Measurements from ENCODE around the gene SERAC1. TPM values are rescaled to one million over a fixed set of nuclear protein-coding genes. Genes with fewer than 3 reads are reported as not detected.
A peak's percentile ranks its signal among the peaks of the same experiment; 100 is the strongest.
"Not testable (repeated sequence)": the region's sequence is repeated elsewhere in the genome, so short reads cannot be mapped to it uniquely, and the experiment has no call there.

The SERAC1 gene
- total RNA-seq, 4 donors from 2014 or later = 22.9 to 36.5 (median 27.8) TPM

DNA sequence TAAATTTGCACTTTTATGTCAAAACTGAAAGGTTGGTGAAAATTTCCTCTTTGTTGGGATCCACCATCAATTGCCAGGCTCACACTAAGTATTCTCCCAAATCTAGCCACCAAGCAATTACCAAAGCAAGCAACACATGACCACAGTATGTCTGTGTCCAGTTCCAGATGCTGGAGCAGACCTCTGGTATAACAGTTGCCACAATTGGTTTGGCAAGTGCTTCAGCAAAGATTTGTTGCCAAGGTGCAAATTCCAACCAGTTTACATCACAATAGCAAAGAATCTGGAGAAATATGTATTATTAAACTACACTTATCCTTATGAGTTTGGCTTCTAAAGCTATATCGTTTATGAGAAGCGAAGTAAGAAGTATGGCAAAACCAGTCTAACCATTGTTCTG lies 6.5 kb upstream of the SERAC1 start:
- peak overlapping the region in 2 of 4 donors; percentile 6 to 26 for H3K27ac ChIP-seq
- peak; percentile 62 for ATAC-seq

DNA sequence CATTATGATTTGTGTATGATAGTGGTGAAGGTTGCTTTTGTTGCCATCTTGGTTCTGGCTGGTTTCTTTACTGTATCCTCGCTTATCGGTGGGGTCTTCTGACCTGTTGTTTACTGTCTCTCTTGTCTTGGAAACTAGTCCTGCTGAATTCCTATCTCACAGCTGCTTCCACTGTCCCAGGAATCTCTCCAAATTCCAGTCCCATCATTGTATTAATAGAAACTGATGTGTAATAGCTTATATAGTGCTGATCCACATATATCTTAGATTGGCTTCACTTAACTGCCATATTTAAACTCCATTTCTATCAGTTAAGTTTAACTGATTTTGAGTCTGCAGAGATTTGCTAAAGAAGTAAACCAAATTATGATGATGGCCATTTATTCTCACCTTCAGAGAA lies 6.0 kb upstream of the SERAC1 start:
- Histone ChIP-seq H3K9me3 (no peaks in the 10 kb centered on the region), H3K4me3 (no peak overlapping the region), H3K36me3 (peaks cover 0 to 6% of the 10 kb centered on the region in 2 donors), H3K27me3 (no peaks in the 10 kb centered on the region), H3K27ac (peak overlapping the region in 2 of 4 donors; percentile 26 to 43), H3K4me1 (peaks cover 8 to 51% (median 9%) of the 10 kb centered on the region in 3 donors)
- no peak for ATAC-seq
- 64 to 84% methylated on average over 2 of the region's 2 CpGs for WGBS, 2 donors (ENCODE audit: low coverage in 1 of 2)
- no peak for TF ChIP-seq POLR2A (IDR thresholded peaks at IDR 0.05)
- TF ChIP-seq, protein P1, sequence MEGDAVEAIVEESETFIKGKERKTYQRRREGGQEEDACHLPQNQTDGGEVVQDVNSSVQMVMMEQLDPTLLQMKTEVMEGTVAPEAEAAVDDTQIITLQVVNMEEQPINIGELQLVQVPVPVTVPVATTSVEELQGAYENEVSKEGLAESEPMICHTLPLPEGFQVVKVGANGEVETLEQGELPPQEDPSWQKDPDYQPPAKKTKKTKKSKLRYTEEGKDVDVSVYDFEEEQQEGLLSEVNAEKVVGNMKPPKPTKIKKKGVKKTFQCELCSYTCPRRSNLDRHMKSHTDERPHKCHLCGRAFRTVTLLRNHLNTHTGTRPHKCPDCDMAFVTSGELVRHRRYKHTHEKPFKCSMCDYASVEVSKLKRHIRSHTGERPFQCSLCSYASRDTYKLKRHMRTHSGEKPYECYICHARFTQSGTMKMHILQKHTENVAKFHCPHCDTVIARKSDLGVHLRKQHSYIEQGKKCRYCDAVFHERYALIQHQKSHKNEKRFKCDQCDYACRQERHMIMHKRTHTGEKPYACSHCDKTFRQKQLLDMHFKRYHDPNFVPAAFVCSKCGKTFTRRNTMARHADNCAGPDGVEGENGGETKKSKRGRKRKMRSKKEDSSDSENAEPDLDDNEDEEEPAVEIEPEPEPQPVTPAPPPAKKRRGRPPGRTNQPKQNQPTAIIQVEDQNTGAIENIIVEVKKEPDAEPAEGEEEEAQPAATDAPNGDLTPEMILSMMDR (IDR thresholded peaks at IDR 0.05) = no peak
- no peak for TF ChIP-seq POLR2AphosphoS5 (IDR thresholded peaks at IDR 0.05)
- no peak for TF ChIP-seq EP300 (IDR thresholded peaks at IDR 0.05)

More for the DNA sequence above, 6.5 kb upstream of the SERAC1 start:
- WGBS, 2 donors (ENCODE audit: low coverage in 1 of 2) = 28 to 49% methylated on average over 2 of the region's 2 CpGs
- TF ChIP-seq POLR2A (IDR thresholded peaks at IDR 0.05) (no peak), POLR2AphosphoS5 (IDR thresholded peaks at IDR 0.05) (no peak), EP300 (IDR thresholded peaks at IDR 0.05) (no peak)
- TF ChIP-seq, protein P1 (IDR thresholded peaks at IDR 0.05) = no peak
- H3K4me3 ChIP-seq = no peak overlapping the region
- peaks cover 8 to 50% (median 9%) of the 10 kb centered on the region in 3 donors for H3K4me1 ChIP-seq
- H3K36me3 ChIP-seq = peaks cover 0 to 6% of the 10 kb centered on the region in 2 donors
- no peaks in the 10 kb centered on the region for H3K9me3 ChIP-seq
- H3K27me3 ChIP-seq = no peaks in the 10 kb centered on the region

GRCh38 chr6:158172001-158172400 lies 3.9 kb upstream of the SERAC1 start:
- peaks cover 0 to 6% of the 10 kb centered on the region in 2 donors for H3K36me3 ChIP-seq
- peak overlapping the region in 3 of 4 donors; percentile 66 to 78 (median 72) for H3K27ac ChIP-seq
- peaks cover 8 to 58% (median 11%) of the 10 kb centered on the region in 3 donors for H3K4me1 ChIP-seq
- TF ChIP-seq POLR2AphosphoS5 (IDR thresholded peaks at IDR 0.05) (no peak), EP300 (IDR thresholded peaks at IDR 0.05) (no peak), POLR2A (IDR thresholded peaks at IDR 0.05) (no peak)
- TF ChIP-seq, protein P1 (IDR thresholded peaks at IDR 0.05) = no peak
- no peaks in the 10 kb centered on the region for H3K9me3 ChIP-seq
- WGBS, 2 donors (ENCODE audit: low coverage in 1 of 2) = 0 to 81% methylated on average over 1 to 5 of the region's 5 CpGs
- no peaks in the 10 kb centered on the region for H3K27me3 ChIP-seq
- ATAC-seq = no peak
- H3K4me3 ChIP-seq = no peak overlapping the region

- TF ChIP-seq EP300 (IDR thresholded peaks at IDR 0.05) (no peak), POLR2A (IDR thresholded peaks at IDR 0.05) (no peak), POLR2AphosphoS5 (IDR thresholded peaks at IDR 0.05) (peak; percentile 67)
- TF ChIP-seq, protein P1 (IDR thresholded peaks at IDR 0.05) = no peak
These were observed 2.6 kb upstream of the SERAC1 start for GRCh38 chr6:158170656-158171081.

DNA sequence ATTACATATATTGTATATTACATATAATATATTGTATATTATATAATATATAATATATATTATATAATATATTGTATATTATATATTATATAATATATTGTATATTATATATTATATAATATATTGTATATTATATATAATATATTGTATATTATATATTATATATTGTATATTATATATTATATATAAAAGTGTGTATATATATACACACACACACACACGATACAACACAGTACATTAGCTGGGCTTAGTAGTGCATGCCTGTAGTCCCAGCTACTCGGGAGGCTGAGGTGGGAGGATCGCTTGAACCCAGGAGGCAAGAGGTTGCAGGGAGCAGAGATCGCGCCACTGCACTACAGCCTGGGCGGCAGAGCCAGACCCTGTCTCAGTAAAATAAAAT lies 1.6 kb upstream of the SERAC1 start:
- 92 to 94% methylated on average over 6 of the region's 6 CpGs for WGBS, 2 donors (ENCODE audit: low coverage in 1 of 2)
- not testable (repeated sequence) for ATAC-seq, H3K9me3 ChIP-seq, H3K4me3 ChIP-seq, H3K36me3 ChIP-seq, H3K27me3 ChIP-seq
- Histone ChIP-seq H3K4me1 (peaks cover 6 to 57% (median 14%) of the 10 kb centered on the region in 3 donors), H3K27ac (peak overlapping the region in 3 of 4 donors; percentile 66 to 78 (median 72))

More at GRCh38 chr6:158170656-158171081, 2.6 kb upstream of the SERAC1 start:
- Histone ChIP-seq H3K27me3 (no peaks in the 10 kb centered on the region), H3K27ac (peak overlapping the region; percentile 43 to 78 (median 69)), H3K36me3 (no peaks in the 10 kb centered on the region), H3K4me3 (no peak overlapping the region), H3K9me3 (no peaks in the 10 kb centered on the region), H3K4me1 (peaks cover 8 to 63% (median 14%) of the 10 kb centered on the region in 3 donors)
- ATAC-seq = no peak
- 0 to 15% methylated on average over 2 to 3 of the region's 3 CpGs for WGBS, 2 donors (ENCODE audit: low coverage in 1 of 2)

Data from gastroesophageal sphincter (tissue), 4 donors.